Measurements from ENCODE around the gene DYRK1A. TPM values are rescaled to one million over a fixed set of nuclear protein-coding genes. Genes with fewer than 3 reads are reported as not detected.

Gene DYRK1A
- total RNA-seq, 1 experiment from 2014 or later: 35.5 TPM

DNA sequence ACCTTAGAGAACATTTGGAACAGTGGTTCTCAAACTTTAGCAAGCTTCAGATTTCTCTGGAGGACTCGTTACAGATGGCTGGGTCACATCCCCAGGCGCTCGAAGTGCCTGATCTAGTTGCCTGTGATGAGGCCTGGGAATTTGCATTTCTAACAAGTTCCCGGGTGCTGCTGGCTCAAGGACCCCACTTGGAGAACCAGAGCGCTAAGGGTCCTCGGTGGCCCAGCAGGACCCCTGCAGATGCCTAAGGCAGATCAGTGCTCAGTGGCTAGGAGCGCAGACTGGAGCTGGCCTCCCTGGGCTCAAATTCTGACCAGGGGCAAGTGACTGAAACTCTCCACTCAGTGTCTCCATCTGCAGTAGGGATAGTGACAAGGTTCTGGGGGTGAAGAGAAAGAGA lies 208.2 kb downstream of the DYRK1A start:
- Histone ChIP-seq H3K4me3 (no peak overlapping the region), H3K9me2 (ENCODE audit: insufficient read depth) (no peaks in the 10 kb centered on the region), H3K4me1 (replicated peaks; ENCODE audit: insufficient read depth) (no peaks in the 10 kb centered on the region), H2AFZ (no peak overlapping the region), H3K27ac (no peak overlapping the region), H3K9me3 (ENCODE audit: insufficient read depth, low read depth) (no peaks in the 10 kb centered on the region; the same call in 1 of the 2 replicates), H3K27me3 (ENCODE audit: insufficient read depth, low read depth) (no peaks in the 10 kb centered on the region), H3K36me3 (ENCODE audit: low read depth) (no peaks in the 10 kb centered on the region), H4K20me1 (ENCODE audit: insufficient read depth) (no peaks in the 10 kb centered on the region), H3K4me2 (no peak overlapping the region), H3K79me2 (ENCODE audit: low read depth) (no peaks in the 10 kb centered on the region), H3F3A (ENCODE audit: insufficient read depth, low read depth) (no peaks in the 10 kb centered on the region)
- no TSS peak for BruUV-seq (replicated peaks)
- POLR2A ChIA-PET (ENCODE audit: unreplicated experiment): interaction anchor here (0.6 kb wide), 1 partner anchor 1487 kb away, joined by 4 read pairs; no protein-coding TSS in a partner anchor
- DNase-seq: no peak
- intact Hi-C loops (cut with micrococcal nuclease; ENCODE audit: unreplicated experiment): no loop called here
- no peak for TF ChIP-seq EZH2 (IDR thresholded peaks at IDR 0.05; ENCODE audit: low read depth)
- TF ChIP-seq, protein P1, sequence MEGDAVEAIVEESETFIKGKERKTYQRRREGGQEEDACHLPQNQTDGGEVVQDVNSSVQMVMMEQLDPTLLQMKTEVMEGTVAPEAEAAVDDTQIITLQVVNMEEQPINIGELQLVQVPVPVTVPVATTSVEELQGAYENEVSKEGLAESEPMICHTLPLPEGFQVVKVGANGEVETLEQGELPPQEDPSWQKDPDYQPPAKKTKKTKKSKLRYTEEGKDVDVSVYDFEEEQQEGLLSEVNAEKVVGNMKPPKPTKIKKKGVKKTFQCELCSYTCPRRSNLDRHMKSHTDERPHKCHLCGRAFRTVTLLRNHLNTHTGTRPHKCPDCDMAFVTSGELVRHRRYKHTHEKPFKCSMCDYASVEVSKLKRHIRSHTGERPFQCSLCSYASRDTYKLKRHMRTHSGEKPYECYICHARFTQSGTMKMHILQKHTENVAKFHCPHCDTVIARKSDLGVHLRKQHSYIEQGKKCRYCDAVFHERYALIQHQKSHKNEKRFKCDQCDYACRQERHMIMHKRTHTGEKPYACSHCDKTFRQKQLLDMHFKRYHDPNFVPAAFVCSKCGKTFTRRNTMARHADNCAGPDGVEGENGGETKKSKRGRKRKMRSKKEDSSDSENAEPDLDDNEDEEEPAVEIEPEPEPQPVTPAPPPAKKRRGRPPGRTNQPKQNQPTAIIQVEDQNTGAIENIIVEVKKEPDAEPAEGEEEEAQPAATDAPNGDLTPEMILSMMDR (conservative IDR thresholded peaks at IDR 0.05): no peak
- CTCF ChIA-PET: interaction anchor here (0.6 kb wide), 1 partner anchor 11 kb away, joined by 3 read pairs; no protein-coding TSS in a partner anchor

DNA sequence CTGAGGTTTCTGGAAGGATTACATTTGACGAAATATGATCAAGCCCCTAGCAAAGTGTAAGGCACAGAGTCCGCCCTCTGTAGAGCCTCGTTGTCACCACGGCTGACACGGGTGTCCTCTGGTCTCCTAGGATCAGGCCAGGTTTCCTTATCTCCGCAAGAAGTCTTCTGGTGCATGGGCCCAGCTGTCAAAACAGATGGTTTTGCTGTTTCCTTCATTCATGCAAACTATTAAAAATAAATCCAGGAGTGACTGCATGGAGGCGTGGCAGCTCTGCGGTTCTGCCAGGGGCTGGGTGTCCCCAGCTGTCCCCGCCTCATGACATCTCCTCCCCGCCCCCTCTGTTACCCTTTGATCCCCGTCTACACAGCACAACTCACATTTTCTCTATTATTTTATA lies 209.0 kb downstream of the DYRK1A start:
- no peak overlapping the region for H3K27ac ChIP-seq
- no peaks in the 10 kb centered on the region for H3K9me2 ChIP-seq (ENCODE audit: insufficient read depth)
- no peaks in the 10 kb centered on the region; the same call in 1 of the 2 replicates for H3K9me3 ChIP-seq (ENCODE audit: insufficient read depth, low read depth)
- no peaks in the 10 kb centered on the region for H3K4me1 ChIP-seq (replicated peaks; ENCODE audit: insufficient read depth)
- no peak for DNase-seq
- H3K27me3 ChIP-seq (ENCODE audit: insufficient read depth, low read depth): no peaks in the 10 kb centered on the region
- H3K36me3 ChIP-seq (ENCODE audit: low read depth): no peaks in the 10 kb centered on the region
- H3F3A ChIP-seq (ENCODE audit: insufficient read depth, low read depth): no peaks in the 10 kb centered on the region
- no TSS peak for BruUV-seq (replicated peaks)
- H3K4me2 ChIP-seq: no peak overlapping the region
- no peak for TF ChIP-seq EZH2 (IDR thresholded peaks at IDR 0.05; ENCODE audit: low read depth)
- TF ChIP-seq, protein P1 (conservative IDR thresholded peaks at IDR 0.05): no peak
- H2AFZ ChIP-seq: no peak overlapping the region
- ChIA-PET CTCF (no interaction called here), POLR2A (ENCODE audit: unreplicated experiment) (no interaction called here)
- no peaks in the 10 kb centered on the region for H4K20me1 ChIP-seq (ENCODE audit: insufficient read depth)
- no peak overlapping the region for H3K4me3 ChIP-seq
- intact Hi-C loops (cut with micrococcal nuclease; ENCODE audit: unreplicated experiment): no loop called here
- H3K79me2 ChIP-seq (ENCODE audit: low read depth): no peaks in the 10 kb centered on the region

Other genes starting within 250 kb of the DYRK1A start
- gene VPS26C, start 99.4 kb upstream of the DYRK1A start, total RNA-seq (2021): 32.2 and 46.2 TPM in 2 replicates